PC-3 (cell line): ENCODE data around the gene GALNT4. TPM values are rescaled to one million over a fixed set of nuclear protein-coding genes. Genes with fewer than 3 reads are reported as not detected.

Source experiments
- ATAC-seq: fragments of 200-7000 bp; cut with Tn5 transposase; 2 replicates; pipeline ENCODE4 v1.9.1; 2020; ENCODE audit warnings: mild to moderate bottlenecking, moderate library complexity
- BruUV-seq: library from RNA; stranded (reverse); fragments of 400-500 nt; replicated peaks from 2 replicates; lab custom pipeline; 2021; lab: Mats Ljungman, UMichigan
- CTCF ChIA-PET: fragments of 300-600 bp; sonication (Branson Sonifier 250); formaldehyde crosslinking; loops from one replicate; lab custom pipeline; 2022; ENCODE audit warnings: antibody characterized with exemption; lab: Charles Lee
- POLR2A ChIA-PET: fragments of 300-600 bp; sonication (Branson Sonifier 250); formaldehyde crosslinking; loops from one replicate; lab custom pipeline; 2022; ENCODE audit warnings: antibody characterized with exemption; ENCODE audit not compliant: unreplicated experiment; lab: Charles Lee
- DNase-seq: peaks from one replicate; pipeline ENCODE4 v3.0.0-alpha.2; 2015
- H2AFZ ChIP-seq: fragments of 300-600 bp; sonication (generic); 2 replicates; pipeline ENCODE4 v1.6.0; 2016; ENCODE audit warnings: antibody characterized with exemption, low read length
- H3F3A ChIP-seq: fragments of 300-600 bp; sonication (generic); one replicate; pipeline ENCODE4 v1.6.0; 2017; ENCODE audit warnings: antibody characterized with exemption, low read length, control low read depth, mild to moderate bottlenecking; ENCODE audit not compliant: unreplicated experiment
- H3K27ac ChIP-seq: fragments of 300-600 bp; sonication (generic); 2 replicates; pipeline ENCODE4 v1.5.1; 2016; ENCODE audit warnings: mild to moderate bottlenecking, low read length
- H3K27me3 ChIP-seq: fragments of 300-600 bp; sonication (generic); 2 replicates; pipeline ENCODE4 v1.6.1; 2016; ENCODE audit warnings: low read length, mixed read lengths
- H3K36me3 ChIP-seq: fragments of 300-600 bp; sonication (generic); 2 replicates; pipeline ENCODE4 v1.6.1; 2016; ENCODE audit warnings: low read depth, mixed run types, low read length, mixed read lengths
- H3K4me1 ChIP-seq: fragments of 300-600 bp; sonication (generic); 2 replicates; pipeline ENCODE4 v1.5.1; 2016; ENCODE audit warnings: low read length; ENCODE audit not compliant: insufficient read depth
- H3K4me2 ChIP-seq: fragments of 300-600 bp; sonication (generic); 2 replicates; pipeline ENCODE4 v1.6.0; 2016; ENCODE audit warnings: low read length
- H3K4me3 ChIP-seq: fragments of 300-600 bp; sonication (generic); 2 replicates; pipeline ENCODE4 v1.5.1; 2016; ENCODE audit warnings: mild to moderate bottlenecking, low read length, mixed read lengths
- H3K79me2 ChIP-seq: fragments of 300-600 bp; sonication (generic); 2 replicates; pipeline ENCODE4 v1.6.1; 2017; ENCODE audit warnings: low read length, mixed read lengths
- H3K9ac ChIP-seq: fragments of 300-600 bp; sonication (generic); 2 replicates; pipeline ENCODE4 v1.6.0; 2016; ENCODE audit warnings: mild to moderate bottlenecking, low read length
- H3K9me2 ChIP-seq: fragments of 300-600 bp; sonication (generic); replicated peaks from 2 replicates; pipeline ENCODE4 v1.6.1; 2016; ENCODE audit warnings: mixed run types, low read length, mixed read lengths
- H3K9me3 ChIP-seq: fragments of 300-600 bp; sonication (generic); 2 replicates; pipeline ENCODE4 v1.6.1; 2016; ENCODE audit warnings: low read length, mixed read lengths
- H4K20me1 ChIP-seq: fragments of 300-600 bp; sonication (generic); 2 replicates; pipeline ENCODE4 v1.6.1; 2016; ENCODE audit warnings: low read length, mixed read lengths
- EZH2 ChIP-seq: fragments of 300-600 bp; sonication (generic); IDR thresholded peaks from one replicate; pipeline ENCODE4 v1.6.1; 2017; ENCODE audit warnings: antibody characterized with exemption, mild to moderate bottlenecking, low read length; ENCODE audit not compliant: unreplicated experiment
- EZH2phosphoT487 ChIP-seq: fragments of 300-600 bp; sonication (generic); IDR thresholded peaks from 2 replicates; pipeline ENCODE4 v1.6.1; 2018; ENCODE audit warnings: mild to moderate bottlenecking, antibody characterized with exemption, low read length, borderline replicate concordance
- intact Hi-C: fragments of 100-400 bp; cut with micrococcal nuclease; formaldehyde crosslinking; loops from 2 replicates; pipeline ENCODE4 v1.9.0; 2023
- total RNA-seq: library from RNA; depleted of rRNA; stranded (reverse); fragments of >200 nt; gene quantifications from 2 replicates; pipeline ENCODE4 v1.2.3, GENCODE V29; 2014
- TF ChIP-seq, protein P1 (sequence below): fragments of 300-600 bp; sonication (generic); conservative IDR thresholded peaks from 2 replicates; pipeline ENCODE4 v1.5.1; 2017; ENCODE audit warnings: antibody characterized with exemption, low read depth, mild to moderate bottlenecking, low read length

Gene GALNT4
- total RNA-seq, 1 experiment from 2014 or later = 8.1 TPM

DNA sequence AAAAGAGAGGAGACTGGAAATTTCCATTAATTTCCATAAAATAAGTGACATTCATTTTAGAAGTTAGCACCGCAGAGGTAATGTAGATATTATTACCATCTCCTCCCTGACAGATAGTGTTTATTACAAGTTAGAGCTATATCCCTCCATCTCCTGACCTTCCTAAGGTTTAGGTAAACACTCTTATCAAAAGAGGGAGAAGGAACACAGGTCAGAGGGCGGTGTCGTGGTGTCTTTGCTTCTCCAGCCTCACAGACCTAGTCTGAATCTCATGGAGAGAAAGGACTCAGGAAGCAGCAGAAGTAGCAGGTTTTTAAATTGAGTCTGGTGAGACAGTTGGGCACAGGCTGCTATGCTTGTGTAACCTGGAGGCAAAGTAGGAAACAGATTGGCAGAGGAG, 12.8 kb upstream of the GALNT4 start:
- POLR2A ChIA-PET = no interaction called here
- H3K9me2 ChIP-seq = no peaks in the 10 kb centered on the region
- intact Hi-C loops = no loop called here
- no peaks in the 10 kb centered on the region for H4K20me1 ChIP-seq
- H3K9me3 ChIP-seq = no peaks in the 10 kb centered on the region
- no peak for TF ChIP-seq EZH2phosphoT487
- TF ChIP-seq, protein P1, sequence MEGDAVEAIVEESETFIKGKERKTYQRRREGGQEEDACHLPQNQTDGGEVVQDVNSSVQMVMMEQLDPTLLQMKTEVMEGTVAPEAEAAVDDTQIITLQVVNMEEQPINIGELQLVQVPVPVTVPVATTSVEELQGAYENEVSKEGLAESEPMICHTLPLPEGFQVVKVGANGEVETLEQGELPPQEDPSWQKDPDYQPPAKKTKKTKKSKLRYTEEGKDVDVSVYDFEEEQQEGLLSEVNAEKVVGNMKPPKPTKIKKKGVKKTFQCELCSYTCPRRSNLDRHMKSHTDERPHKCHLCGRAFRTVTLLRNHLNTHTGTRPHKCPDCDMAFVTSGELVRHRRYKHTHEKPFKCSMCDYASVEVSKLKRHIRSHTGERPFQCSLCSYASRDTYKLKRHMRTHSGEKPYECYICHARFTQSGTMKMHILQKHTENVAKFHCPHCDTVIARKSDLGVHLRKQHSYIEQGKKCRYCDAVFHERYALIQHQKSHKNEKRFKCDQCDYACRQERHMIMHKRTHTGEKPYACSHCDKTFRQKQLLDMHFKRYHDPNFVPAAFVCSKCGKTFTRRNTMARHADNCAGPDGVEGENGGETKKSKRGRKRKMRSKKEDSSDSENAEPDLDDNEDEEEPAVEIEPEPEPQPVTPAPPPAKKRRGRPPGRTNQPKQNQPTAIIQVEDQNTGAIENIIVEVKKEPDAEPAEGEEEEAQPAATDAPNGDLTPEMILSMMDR = no peak
- no peak for TF ChIP-seq EZH2
- BruUV-seq = no TSS peak
- DNase-seq (no peak), ATAC-seq (no peak)
- H3K4me2 ChIP-seq = no peak overlapping the region
- no peaks in the 10 kb centered on the region for H3K79me2 ChIP-seq
- H3K27me3 ChIP-seq = no peaks in the 10 kb centered on the region
- H2AFZ ChIP-seq = no peak overlapping the region
- H3K9ac ChIP-seq = no peak overlapping the region
- H3K4me3 ChIP-seq = no peak overlapping the region
- no peaks in the 10 kb centered on the region for H3K36me3 ChIP-seq
- H3K27ac ChIP-seq = no peak overlapping the region
- no peaks in the 10 kb centered on the region for H3K4me1 ChIP-seq
- CTCF ChIA-PET = no interaction called here
- no peaks in the 10 kb centered on the region for H3F3A ChIP-seq

DNA sequence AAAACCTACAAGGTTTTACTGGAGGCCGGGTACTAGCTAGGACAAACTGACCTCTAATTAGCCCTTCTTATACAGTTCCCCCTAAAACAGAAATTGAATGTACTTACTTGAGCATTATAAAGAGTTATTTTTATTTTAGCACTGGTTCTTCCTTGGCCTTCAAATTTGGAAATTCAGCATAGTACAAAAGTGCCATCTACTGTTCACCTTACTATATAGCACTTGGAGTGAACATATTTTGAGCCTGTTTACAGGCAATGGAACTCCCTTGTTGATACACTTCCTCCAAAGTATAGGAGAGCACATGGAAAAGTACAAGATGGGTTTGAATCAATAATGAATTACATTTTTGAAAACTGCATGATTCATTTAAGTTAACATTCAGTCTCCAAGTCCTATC, 5.1 kb upstream of the GALNT4 start:
- Histone ChIP-seq H3K79me2 (peaks cover 14% of the 10 kb centered on the region), H3K4me1 (0 out of 2 replicates have a peak, but pooled peaks cover 7% of the 10 kb centered on the region), H3K27me3 (no peaks in the 10 kb centered on the region), H3K4me3 (no peak overlapping the region), H3K4me2 (no peak overlapping the region), H3K9me3 (no peaks in the 10 kb centered on the region), H4K20me1 (no peaks in the 10 kb centered on the region), H3K9ac (no peak overlapping the region), H3F3A (no peaks in the 10 kb centered on the region), H2AFZ (no peak overlapping the region), H3K36me3 (no peaks in the 10 kb centered on the region), H3K27ac (no peak overlapping the region), H3K9me2 (no peaks in the 10 kb centered on the region)
- no peak for TF ChIP-seq EZH2phosphoT487
- TF ChIP-seq, protein P1 = peak; percentile 86
- no TSS peak for BruUV-seq
- intact Hi-C loops = loop anchor here (1.0 to 10.0 kb wide), 4 partner anchors 59 to 512 kb away; no protein-coding TSS in a partner anchor
- peak; percentile 74 for DNase-seq
- ChIA-PET CTCF (no interaction called here), POLR2A (no interaction called here)
- 0 out of 2 replicates have a peak, but pooled peaks have one; percentile 14 for ATAC-seq

DNA sequence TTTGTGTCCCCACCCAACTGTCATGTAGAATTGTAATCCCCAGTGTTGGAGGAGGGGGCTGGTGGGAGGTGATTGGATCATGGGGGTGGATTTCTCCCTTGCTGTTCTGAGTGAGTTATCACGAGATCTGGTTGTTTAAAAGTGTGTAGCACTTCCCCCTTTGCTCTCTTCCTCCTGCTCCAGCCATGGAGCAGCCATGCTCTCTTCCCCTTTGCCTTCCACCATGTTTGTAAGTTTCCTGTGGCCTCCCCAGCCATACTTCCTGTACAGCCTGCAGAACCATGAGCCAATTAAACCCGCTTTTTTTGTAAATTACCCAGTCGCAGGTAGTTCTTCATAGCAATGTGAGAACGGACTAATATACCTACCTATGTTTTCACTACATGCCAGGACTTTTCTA, 3.8 kb upstream of the GALNT4 start:
- no peaks in the 10 kb centered on the region for H3F3A ChIP-seq
- intact Hi-C loops = loop anchor here (10.0 kb wide), 1 partner anchor 304 kb away; no protein-coding TSS in a partner anchor
- H3K9ac ChIP-seq = no peak overlapping the region
- H3K36me3 ChIP-seq = peaks cover 5% of the 10 kb centered on the region; the same call in 1 of the 2 replicates
- H2AFZ ChIP-seq = no peak overlapping the region
- H3K79me2 ChIP-seq = peaks cover 27% of the 10 kb centered on the region
- TF ChIP-seq EZH2phosphoT487 = no peak
- no peak for TF ChIP-seq EZH2
- TF ChIP-seq, protein P1 = no peak
- peaks cover 14% of the 10 kb centered on the region for H3K4me1 ChIP-seq
- no peak overlapping the region for H3K4me3 ChIP-seq
- no peak overlapping the region for H3K27ac ChIP-seq
- H3K27me3 ChIP-seq = no peaks in the 10 kb centered on the region
- ATAC-seq = no peak
- ChIA-PET POLR2A (interaction anchor here (0.7 kb wide), 1 partner anchor 56 kb away, joined by 3 read pairs; no protein-coding TSS in a partner anchor), CTCF (no interaction called here)
- no peak overlapping the region for H3K4me2 ChIP-seq
- no peaks in the 10 kb centered on the region for H4K20me1 ChIP-seq
- no peaks in the 10 kb centered on the region for H3K9me3 ChIP-seq
- DNase-seq = no peak
- no TSS peak for BruUV-seq
- no peaks in the 10 kb centered on the region for H3K9me2 ChIP-seq
